Hepatocyte (in vitro differentiated cells): ENCODE data around the gene GSTM5.

ENCODE experiments used
- EZH2 ChIP-seq: fragments of 200-600 bp; sonication (generic); IDR thresholded peaks from 2 replicates; pipeline ENCODE4 v1.6.1; 2016; ENCODE audit warnings: antibody characterized with exemption, mild to moderate bottlenecking, borderline replicate concordance
- TF ChIP-seq, protein P1 (sequence below): fragments of 200-600 bp; sonication (generic); IDR thresholded peaks from 2 replicates; pipeline ENCODE4 v1.5.1; 2016; ENCODE audit warnings: antibody characterized with exemption, mild to moderate bottlenecking; ENCODE audit not compliant: poor library complexity

DNA sequence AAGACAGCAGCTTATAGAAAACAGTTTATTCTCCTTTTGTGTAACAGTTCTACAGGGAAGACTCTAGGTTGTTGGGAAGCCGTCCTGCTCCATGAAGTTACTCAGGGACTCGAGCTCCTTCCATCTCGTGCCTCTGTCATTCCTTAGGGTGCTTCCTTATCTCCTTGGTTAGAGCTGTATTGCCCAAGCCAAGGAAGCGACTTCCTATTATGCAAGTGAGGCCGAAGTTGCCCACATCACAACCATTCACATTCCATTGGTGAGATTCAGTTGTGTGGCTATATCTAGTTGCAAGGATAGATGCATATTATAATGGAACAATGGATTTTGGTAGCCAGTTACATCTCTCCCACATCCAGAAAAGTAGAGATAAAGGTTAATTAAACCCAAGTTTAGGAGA is 9.0 kb downstream of the GSTM5 start:
- TF ChIP-seq, protein P1, sequence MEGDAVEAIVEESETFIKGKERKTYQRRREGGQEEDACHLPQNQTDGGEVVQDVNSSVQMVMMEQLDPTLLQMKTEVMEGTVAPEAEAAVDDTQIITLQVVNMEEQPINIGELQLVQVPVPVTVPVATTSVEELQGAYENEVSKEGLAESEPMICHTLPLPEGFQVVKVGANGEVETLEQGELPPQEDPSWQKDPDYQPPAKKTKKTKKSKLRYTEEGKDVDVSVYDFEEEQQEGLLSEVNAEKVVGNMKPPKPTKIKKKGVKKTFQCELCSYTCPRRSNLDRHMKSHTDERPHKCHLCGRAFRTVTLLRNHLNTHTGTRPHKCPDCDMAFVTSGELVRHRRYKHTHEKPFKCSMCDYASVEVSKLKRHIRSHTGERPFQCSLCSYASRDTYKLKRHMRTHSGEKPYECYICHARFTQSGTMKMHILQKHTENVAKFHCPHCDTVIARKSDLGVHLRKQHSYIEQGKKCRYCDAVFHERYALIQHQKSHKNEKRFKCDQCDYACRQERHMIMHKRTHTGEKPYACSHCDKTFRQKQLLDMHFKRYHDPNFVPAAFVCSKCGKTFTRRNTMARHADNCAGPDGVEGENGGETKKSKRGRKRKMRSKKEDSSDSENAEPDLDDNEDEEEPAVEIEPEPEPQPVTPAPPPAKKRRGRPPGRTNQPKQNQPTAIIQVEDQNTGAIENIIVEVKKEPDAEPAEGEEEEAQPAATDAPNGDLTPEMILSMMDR: no peak
- no peak for TF ChIP-seq EZH2
